Testis (tissue), 3 donors: ENCODE measurements around the gene SNX11. TPM values are rescaled to one million over a fixed set of nuclear protein-coding genes. Genes with fewer than 3 reads are reported as not detected.
"Not testable (repeated sequence)": the region's sequence is repeated elsewhere in the genome, so short reads cannot be mapped to it uniquely, and the experiment has no call there.

ENCODE experiments used
- DNase-seq: peaks from one replicate; pipeline ENCODE4 v3.0.0-alpha.2; 2019
- H3K27ac ChIP-seq, 2 donors: fragments of 200-600 bp; sonication (generic); one replicate each; pipeline ENCODE4 v1.5.1; 2019
- H3K27me3 ChIP-seq: fragments of 200-600 bp; sonication (generic); one replicate; pipeline ENCODE4 v1.5.1; 2019
- H3K36me3 ChIP-seq: fragments of 200-600 bp; sonication (generic); one replicate; pipeline ENCODE4 v1.5.1; 2017; ENCODE audit warnings: low read depth; ENCODE audit errors: missing control alignments
- H3K4me1 ChIP-seq: fragments of 200-600 bp; sonication (generic); one replicate; pipeline ENCODE4 v1.5.1; 2019
- H3K4me3 ChIP-seq, 2 donors: fragments of 200-600 bp; sonication (generic); one replicate each; pipeline ENCODE4 v1.5.1; 2017 to 2019
- H3K9me3 ChIP-seq: fragments of 200-600 bp; sonication (generic); one replicate; pipeline ENCODE4 v1.5.1; 2017
- POLR2A ChIP-seq: fragments of 450-650 bp; IDR thresholded peaks from one replicate; pipeline ENCODE4 v1.6.1; 2017; ENCODE audit warnings: antibody characterized with exemption, mild to moderate bottlenecking, moderate library complexity
- WGBS, 2 donors: methylation state at CpG; one replicate each; pipeline ENCODE4 v1.1.5; 2018; 5-methylcytosine and 5-hydroxymethylcytosine counted together
- intact Hi-C: fragments of 100-400 bp; cut with DNase I; formaldehyde crosslinking; loops from one replicate; pipeline ENCODE4 v1.15.1; 2023; ENCODE audit warnings: low total_unique reads
- polyA plus RNA-seq: library from polyadenylated mRNA; stranded (reverse); fragments of 350-450 nt; fragmentation: Illumina TruSeq; extraction: RNeasy Lipid Tissue Mini Kit (QIAGEN cat#74804); gene quantifications from one replicate; pipeline ENCODE4 v1.2.3, GENCODE V29; 2014; ENCODE audit warnings: low read depth, low replicate concordance; ENCODE audit not compliant: insufficient read depth
- total RNA-seq, 2 donors: library from RNA; depleted of rRNA; stranded (reverse); fragments of >200 nt; gene quantifications; one replicate each; pipeline ENCODE4 v1.2.3, GENCODE V29; 2016
- TF ChIP-seq, protein P1 (sequence below), 3 experiments: fragments of 450-650 bp in 2 of 3; fragments of 200-600 bp in 1 of 3; sonication (generic) in 1 of 3; IDR thresholded peaks; one replicate each; pipeline ENCODE4 v1.5.1; 2016 to 2019; ENCODE audit warnings: antibody characterized with exemption in 3 of 3, mild to moderate bottlenecking in 2 of 3, moderate library complexity in 1 of 3

The SNX11 gene
- total and polyA plus RNA-seq, 3 donors from 2014 or later = 20.3 to 23.1 (median 23.1) TPM

DNA sequence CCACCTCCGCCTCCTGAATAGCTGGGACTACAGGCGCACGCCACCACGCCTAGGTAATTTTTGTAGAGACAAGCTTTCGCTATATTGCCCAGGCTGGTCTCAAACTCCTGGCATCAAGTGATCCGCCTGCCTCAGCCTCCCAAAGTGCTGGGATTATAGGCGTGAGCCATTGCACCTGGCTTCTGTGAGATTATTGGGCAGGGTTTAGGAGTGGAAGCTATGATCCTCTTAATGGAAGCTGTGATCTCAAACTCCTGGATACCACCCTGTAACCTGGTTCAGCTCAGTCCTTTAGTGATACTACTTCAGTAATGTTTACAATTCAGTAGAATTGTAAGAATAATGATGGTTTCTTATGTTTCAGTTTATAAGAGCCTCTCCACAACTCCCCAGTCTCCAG, 45.3 kb upstream of the SNX11 start:
- H3K4me1 ChIP-seq = peaks cover 11% of the 10 kb centered on the region
- no peaks in the 10 kb centered on the region for H3K9me3 ChIP-seq
- 88 to 96% methylated on average over 7 of the region's 7 CpGs for WGBS, 2 donors
- H3K27ac ChIP-seq = no peak overlapping the region
- no peak overlapping the region for H3K4me3 ChIP-seq
- intact Hi-C loops = no loop called here
- H3K36me3 ChIP-seq = no peaks in the 10 kb centered on the region
- no peak for DNase-seq
- no peak for TF ChIP-seq POLR2A
- TF ChIP-seq, protein P1, sequence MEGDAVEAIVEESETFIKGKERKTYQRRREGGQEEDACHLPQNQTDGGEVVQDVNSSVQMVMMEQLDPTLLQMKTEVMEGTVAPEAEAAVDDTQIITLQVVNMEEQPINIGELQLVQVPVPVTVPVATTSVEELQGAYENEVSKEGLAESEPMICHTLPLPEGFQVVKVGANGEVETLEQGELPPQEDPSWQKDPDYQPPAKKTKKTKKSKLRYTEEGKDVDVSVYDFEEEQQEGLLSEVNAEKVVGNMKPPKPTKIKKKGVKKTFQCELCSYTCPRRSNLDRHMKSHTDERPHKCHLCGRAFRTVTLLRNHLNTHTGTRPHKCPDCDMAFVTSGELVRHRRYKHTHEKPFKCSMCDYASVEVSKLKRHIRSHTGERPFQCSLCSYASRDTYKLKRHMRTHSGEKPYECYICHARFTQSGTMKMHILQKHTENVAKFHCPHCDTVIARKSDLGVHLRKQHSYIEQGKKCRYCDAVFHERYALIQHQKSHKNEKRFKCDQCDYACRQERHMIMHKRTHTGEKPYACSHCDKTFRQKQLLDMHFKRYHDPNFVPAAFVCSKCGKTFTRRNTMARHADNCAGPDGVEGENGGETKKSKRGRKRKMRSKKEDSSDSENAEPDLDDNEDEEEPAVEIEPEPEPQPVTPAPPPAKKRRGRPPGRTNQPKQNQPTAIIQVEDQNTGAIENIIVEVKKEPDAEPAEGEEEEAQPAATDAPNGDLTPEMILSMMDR (IDR thresholded peaks at IDR 0.05) = no peak
- no peaks in the 10 kb centered on the region for H3K27me3 ChIP-seq

DNA sequence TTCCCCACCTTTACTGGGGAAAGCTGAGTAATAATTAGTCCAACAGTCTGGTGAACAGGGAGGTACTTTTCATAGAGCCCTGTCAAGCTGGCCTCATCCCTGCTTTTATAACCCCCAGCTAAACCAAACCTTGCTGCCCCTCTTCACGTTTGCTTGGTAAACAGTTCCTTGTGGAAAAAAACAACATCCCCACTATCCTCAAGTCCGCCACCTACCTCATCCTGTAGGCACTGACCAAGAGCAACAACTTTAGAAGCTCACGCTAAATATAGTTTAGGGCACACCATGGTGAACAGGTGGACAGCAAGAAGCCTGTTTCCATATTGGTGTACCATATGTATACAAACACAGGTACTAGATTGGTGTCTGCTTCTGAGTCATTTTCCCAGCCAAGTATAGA, 42.9 kb upstream of the SNX11 start:
- DNase-seq = no peak
- no peak overlapping the region for H3K4me3 ChIP-seq
- TF ChIP-seq, protein P1 (IDR thresholded peaks at IDR 0.05) = no peak
- TF ChIP-seq POLR2A = no peak
- H3K4me1 ChIP-seq = peaks cover 6% of the 10 kb centered on the region
- no peaks in the 10 kb centered on the region for H3K27me3 ChIP-seq
- WGBS, 2 donors = 81 to 86% methylated on average over 3 of the region's 3 CpGs
- H3K36me3 ChIP-seq = no peaks in the 10 kb centered on the region
- H3K27ac ChIP-seq = no peak overlapping the region
- intact Hi-C loops = no loop called here
- no peaks in the 10 kb centered on the region for H3K9me3 ChIP-seq

DNA sequence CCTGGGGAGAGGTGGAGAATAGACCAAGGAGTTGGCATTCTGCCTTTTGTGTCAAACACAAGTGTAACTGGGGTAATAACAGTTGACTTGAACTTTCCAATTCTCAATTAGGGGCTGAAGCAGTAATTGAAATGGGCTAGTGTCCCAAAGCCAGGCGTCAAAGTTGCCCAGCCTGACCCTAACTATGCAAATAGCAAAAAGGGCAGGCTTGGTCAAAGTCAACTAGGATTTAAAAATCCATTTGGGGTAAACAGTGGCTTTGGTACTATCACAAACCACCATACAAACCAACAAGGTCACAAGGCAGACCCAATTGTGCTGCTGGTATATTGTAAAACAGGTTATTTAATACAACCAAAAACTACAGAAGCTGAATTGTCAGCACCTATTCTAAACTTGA, 41.4 kb upstream of the SNX11 start:
- TF ChIP-seq, protein P1 (IDR thresholded peaks at IDR 0.05) = no peak
- no peak for TF ChIP-seq POLR2A
- H3K9me3 ChIP-seq = no peaks in the 10 kb centered on the region
- H3K27ac ChIP-seq = no peak overlapping the region
- 50 to 77% methylated on average over 1 of the region's 1 CpG for WGBS, 2 donors
- DNase-seq = no peak
- no peaks in the 10 kb centered on the region for H3K36me3 ChIP-seq
- intact Hi-C loops = no loop called here
- H3K27me3 ChIP-seq = no peaks in the 10 kb centered on the region
- peaks cover 4% of the 10 kb centered on the region for H3K4me1 ChIP-seq
- no peak overlapping the region for H3K4me3 ChIP-seq

DNA sequence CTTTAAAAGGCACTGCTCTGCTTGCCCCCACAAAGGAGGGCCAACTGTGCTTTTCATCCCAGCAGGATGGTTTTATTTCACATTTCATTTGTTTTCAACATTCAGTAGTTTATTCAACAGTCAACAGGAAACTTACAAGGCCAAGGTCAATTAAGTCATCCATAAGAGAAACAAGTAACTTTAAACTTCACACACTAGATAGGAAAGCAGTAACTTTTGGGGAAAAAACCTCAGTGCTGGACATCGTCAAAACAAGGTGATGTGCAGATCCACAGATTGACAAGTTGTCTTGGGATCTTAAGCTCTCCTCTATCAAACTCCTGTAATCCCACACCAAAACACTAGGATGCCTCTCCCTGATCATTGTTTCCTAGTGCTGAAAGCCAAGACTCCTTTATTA, 40.9 kb upstream of the SNX11 start:
- H3K27me3 ChIP-seq = no peaks in the 10 kb centered on the region
- no peaks in the 10 kb centered on the region for H3K36me3 ChIP-seq
- intact Hi-C loops = no loop called here
- no peak for DNase-seq
- peaks cover 4% of the 10 kb centered on the region for H3K4me1 ChIP-seq
- no peak for TF ChIP-seq POLR2A
- TF ChIP-seq, protein P1 (IDR thresholded peaks at IDR 0.05) = no peak
- H3K9me3 ChIP-seq = no peaks in the 10 kb centered on the region
- H3K4me3 ChIP-seq = no peak overlapping the region
- 43% methylated on average over 1 of the region's 1 CpG for WGBS, 2 donors
- H3K27ac ChIP-seq = no peak overlapping the region

GRCh38 chr17:48067245-48067644, 40.3 kb upstream of the SNX11 start:
- H3K27me3 ChIP-seq = no peaks in the 10 kb centered on the region
- WGBS, 2 donors = 94 to 96% methylated on average over 3 of the region's 3 CpGs
- no peak overlapping the region for H3K4me3 ChIP-seq
- H3K27ac ChIP-seq = no peak overlapping the region
- DNase-seq = no peak
- H3K36me3 ChIP-seq = no peaks in the 10 kb centered on the region
- H3K9me3 ChIP-seq = no peaks in the 10 kb centered on the region
- H3K4me1 ChIP-seq = peaks cover 4% of the 10 kb centered on the region
- intact Hi-C loops = no loop called here
- TF ChIP-seq, protein P1 (IDR thresholded peaks at IDR 0.05) = no peak
- TF ChIP-seq POLR2A = no peak

DNA sequence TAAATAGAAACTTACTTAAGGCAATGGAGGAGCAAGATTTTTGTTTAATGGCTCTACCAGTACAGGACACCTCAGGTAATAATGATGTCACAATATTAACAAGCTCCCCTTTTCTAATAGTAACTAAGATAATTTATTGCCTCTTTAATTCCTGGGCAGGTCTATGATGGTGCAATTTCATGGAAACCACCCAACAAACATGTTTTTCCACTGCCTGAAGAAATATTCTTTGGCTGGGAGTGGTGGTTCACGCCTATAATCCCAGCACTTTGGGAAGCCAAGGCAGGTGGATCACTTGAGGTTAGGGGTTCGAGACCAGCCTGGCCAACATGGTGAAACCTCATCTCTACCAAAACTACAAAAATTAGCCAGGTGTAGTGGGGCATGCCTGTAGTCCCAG, 39.8 kb upstream of the SNX11 start:
- intact Hi-C loops, H3K4me1 ChIP-seq, H3K27me3 ChIP-seq, H3K36me3 ChIP-seq, DNase-seq, H3K9me3 ChIP-seq, H3K4me3 ChIP-seq, H3K27ac ChIP-seq: not testable (repeated sequence)
- 86 to 100% methylated on average over 2 of the region's 2 CpGs for WGBS, 2 donors
